GM21723 (cell line): ENCODE results near the gene FLNC.

Source experiments
- ATAC-seq: cut with Tn5 transposase; IDR thresholded peaks from one replicate; pipeline ENCODE4 v1.9.1; 2021; ENCODE audit warnings: mild to moderate bottlenecking, moderate library complexity; ENCODE audit not compliant: unreplicated experiment

The FLNC gene

GRCh38 chr7:128888039-128888755, 58.0 kb downstream of the FLNC start:
- ATAC-seq: no peak

- no peak for ATAC-seq
These were observed 58.5 kb downstream of the FLNC start for GRCh38 chr7:128888756-128889095.

- no peak for ATAC-seq
These were observed 58.9 kb downstream of the FLNC start for GRCh38 chr7:128889121-128889520.

GRCh38 chr7:128890306-128891109, 60.3 kb downstream of the FLNC start:
- no peak for ATAC-seq

GRCh38 chr7:128891110-128891941, 61.1 kb downstream of the FLNC start:
- no peak for ATAC-seq

GRCh38 chr7:128891942-128892269, 61.7 kb downstream of the FLNC start:
- ATAC-seq: no peak

GRCh38 chr7:128892521-128893250, 62.5 kb downstream of the FLNC start:
- ATAC-seq: no peak

- no peak for ATAC-seq
These were observed 63.3 kb downstream of the FLNC start for GRCh38 chr7:128893251-128894100.

GRCh38 chr7:128894101-128894440, 63.9 kb downstream of the FLNC start:
- no peak for ATAC-seq

- ATAC-seq: no peak
These were observed 65.1 kb downstream of the FLNC start for GRCh38 chr7:128895320-128895719.

GRCh38 chr7:128899392-128899791, 69.2 kb downstream of the FLNC start:
- no peak for ATAC-seq

- ATAC-seq: no peak
These were observed 70.0 kb downstream of the FLNC start for GRCh38 chr7:128900237-128900636.

GRCh38 chr7:128902761-128903585, 72.8 kb downstream of the FLNC start:
- ATAC-seq: no peak

GRCh38 chr7:128903621-128904361, 73.6 kb downstream of the FLNC start:
- ATAC-seq: no peak

- ATAC-seq: no peak
These were observed 74.4 kb downstream of the FLNC start for GRCh38 chr7:128904381-128905197.

GRCh38 chr7:128906001-128906765, 76.0 kb downstream of the FLNC start:
- no peak for ATAC-seq
